HG03025 (cell line): Measurements from ENCODE around the gene ACADS.

Experiments used
- ATAC-seq: cut with Tn5 transposase; IDR thresholded peaks from one replicate; pipeline ENCODE4 v1.9.1; 2021; ENCODE audit warnings: mild to moderate bottlenecking, moderate library complexity; ENCODE audit not compliant: unreplicated experiment, low FRiP score

ACADS gene

DNA sequence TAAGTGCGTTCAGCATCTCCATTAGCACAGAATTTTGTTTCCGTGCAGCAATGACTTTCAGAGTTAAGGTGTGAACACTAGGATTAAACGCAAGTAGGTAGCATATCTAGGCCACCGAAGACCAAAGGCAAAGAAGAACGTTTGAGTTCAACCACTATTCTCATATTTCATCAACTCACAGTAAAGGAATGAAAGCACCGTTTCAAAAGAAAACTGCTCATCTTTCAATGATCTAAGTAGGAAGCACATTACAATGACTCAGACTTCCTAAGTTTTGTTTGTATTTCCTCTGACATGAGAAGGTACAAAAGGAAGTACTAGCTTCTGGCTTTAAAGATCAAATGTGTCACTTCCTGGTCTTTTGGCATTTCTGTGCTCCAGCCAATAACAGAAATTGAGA is 57.6 kb downstream of the ACADS start:
- no peak for ATAC-seq

DNA sequence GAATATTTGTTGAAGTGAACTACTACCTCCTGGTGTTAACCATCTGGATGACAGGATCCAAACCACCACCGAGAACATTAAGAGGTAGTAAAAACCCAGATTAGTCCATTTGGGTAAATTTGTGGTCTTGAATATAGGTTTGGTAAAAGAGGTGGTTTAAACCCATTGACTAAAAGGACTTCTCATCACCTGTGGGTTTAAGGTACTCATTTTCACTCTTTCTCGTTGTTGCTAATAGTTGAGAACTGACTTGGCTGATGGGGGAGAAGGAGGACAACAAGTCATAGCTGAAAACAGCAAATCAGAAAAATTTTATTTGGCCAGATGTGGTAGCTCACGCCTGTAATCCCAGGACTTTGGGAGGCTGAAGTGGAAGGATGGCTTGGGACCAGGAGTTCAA is 59.2 kb downstream of the ACADS start:
- no peak for ATAC-seq

DNA sequence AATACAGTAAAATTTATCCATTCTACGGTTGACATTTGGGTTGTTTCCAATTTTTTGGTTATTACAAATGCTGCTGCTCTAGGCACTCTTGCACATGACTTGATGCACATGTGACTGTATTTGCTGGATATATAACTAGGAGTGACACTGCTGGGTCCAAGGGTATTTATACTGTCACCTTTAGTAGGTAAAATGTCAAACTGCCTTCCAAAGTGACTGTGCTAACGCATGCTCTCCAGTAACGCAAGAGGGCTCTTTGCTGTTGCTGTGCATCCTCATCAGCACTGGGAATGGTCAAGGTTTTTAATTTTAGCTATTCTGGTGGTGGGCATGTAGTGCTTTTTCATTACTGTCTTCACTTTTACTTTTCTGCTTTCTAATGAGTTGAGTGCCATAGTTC is 62.3 kb downstream of the ACADS start:
- ATAC-seq = no peak
